ENCODE measurements around the gene RNFT1.
"Not testable (repeated sequence)": the region's sequence is repeated elsewhere in the genome, so short reads cannot be mapped to it uniquely, and the experiment has no call there.

Gene RNFT1

GRCh38 chr17:59930121-59930520 lies 34.4 kb downstream of the RNFT1 start:
- H3K27ac ChIP-seq = not testable (repeated sequence)
- CTCF ChIA-PET = interaction anchor here (0.7 kb wide), 1 partner anchor 1013 kb away, joined by 6 read pairs; no protein-coding TSS in a partner anchor

GRCh38 chr17:59920637-59921036 lies 43.9 kb downstream of the RNFT1 start:
- DNase-seq (ENCODE audit: low spot score); POLR2A ChIA-PET (ENCODE audit: low non-redundant PET); CTCF ChIA-PET; H3K27ac ChIP-seq: not testable (repeated sequence)

More at GRCh38 chr17:59930121-59930520, 34.4 kb downstream of the RNFT1 start:
- DNase-seq (ENCODE audit: low spot score); POLR2A ChIA-PET (ENCODE audit: low non-redundant PET): not testable (repeated sequence)

GRCh38 chr17:59916446-59916845 lies 48.1 kb downstream of the RNFT1 start:
- TF ChIP-seq CTCF (conservative IDR thresholded peaks at IDR 0.05; ENCODE audit: low read depth) = no peak
- ChIA-PET CTCF (no interaction called here), POLR2A (ENCODE audit: low non-redundant PET) (no interaction called here)
- no peak for DNase-seq (ENCODE audit: low spot score)
- H3K27ac ChIP-seq = no peak overlapping the region

GRCh38 chr17:59914274-59914854 lies 50.2 kb downstream of the RNFT1 start:
- TF ChIP-seq CTCF (conservative IDR thresholded peaks at IDR 0.05; ENCODE audit: low read depth) = peak; percentile 79
- H3K27ac ChIP-seq = no peak overlapping the region
- DNase-seq (ENCODE audit: low spot score) = peak; percentile 64
- ChIA-PET POLR2A (ENCODE audit: low non-redundant PET) (no interaction called here), CTCF (interaction anchor here (0.6 to 1.4 kb wide), 11 partner anchors 9 to 1167 kb away, joined by 3 to 13 read pairs (median 4); partner anchors contain the start of gene TUBD1)

GRCh38 chr17:59907467-59907866 lies 57.1 kb downstream of the RNFT1 start:
- DNase-seq (ENCODE audit: low spot score) = no peak
- no peak for TF ChIP-seq CTCF (conservative IDR thresholded peaks at IDR 0.05; ENCODE audit: low read depth)
- no peak overlapping the region for H3K27ac ChIP-seq
- ChIA-PET CTCF (interaction anchor here (0.7 kb wide), 1 partner anchor 8 kb away, joined by 3 read pairs; no protein-coding TSS in a partner anchor), POLR2A (ENCODE audit: low non-redundant PET) (interaction anchor here (0.5 kb wide), 1 partner anchor 134 kb away, joined by 3 read pairs; no protein-coding TSS in a partner anchor)

GRCh38 chr17:59903455-59903854 lies 61.1 kb downstream of the RNFT1 start:
- TF ChIP-seq CTCF (conservative IDR thresholded peaks at IDR 0.05; ENCODE audit: low read depth) = no peak
- POLR2A ChIA-PET (ENCODE audit: low non-redundant PET) = no interaction called here
- no peak for DNase-seq (ENCODE audit: low spot score)
- peak overlapping the region; percentile 30 for H3K27ac ChIP-seq
- CTCF ChIA-PET = no interaction called here
